ENCODE data around the gene RIIAD1. TPM values are rescaled to one million over a fixed set of nuclear protein-coding genes. Genes with fewer than 3 reads are reported as not detected.

RIIAD1 gene
- total RNA-seq, 1 experiment from 2014 or later = not detected

DNA sequence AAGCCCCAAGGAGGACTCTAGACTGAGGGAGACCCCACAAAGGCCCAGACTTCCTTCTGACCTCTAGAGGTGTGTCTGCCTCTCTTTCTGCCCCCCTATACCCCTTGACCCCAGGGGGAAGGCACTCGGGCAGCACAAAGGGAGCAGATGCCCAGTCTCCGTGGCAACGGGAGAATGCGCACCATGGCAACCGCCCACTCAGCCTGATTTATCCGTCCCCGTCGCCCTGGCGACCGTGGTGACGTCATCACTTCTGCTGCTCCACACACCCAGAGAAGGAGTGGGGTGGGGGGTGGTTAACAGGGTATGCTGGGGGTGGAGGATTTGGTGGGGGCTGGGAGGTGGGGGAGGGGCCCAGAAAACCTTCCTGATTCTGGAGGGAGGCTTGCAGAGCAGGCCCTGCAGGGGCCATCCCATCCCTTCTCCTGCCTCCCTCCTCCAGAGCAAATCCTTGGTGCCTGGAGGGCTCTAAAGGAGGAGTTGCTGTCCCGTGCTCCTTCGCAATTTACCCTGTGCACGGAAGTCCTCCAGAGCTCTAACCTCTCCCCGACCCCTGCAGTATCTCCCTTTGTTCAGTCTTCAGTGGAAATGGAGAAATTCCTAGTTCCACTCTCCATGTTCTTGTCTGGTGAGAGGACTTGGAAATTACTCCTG lies 11.0 kb upstream of the RIIAD1 start (continued):
- TF ChIP-seq, protein P1, sequence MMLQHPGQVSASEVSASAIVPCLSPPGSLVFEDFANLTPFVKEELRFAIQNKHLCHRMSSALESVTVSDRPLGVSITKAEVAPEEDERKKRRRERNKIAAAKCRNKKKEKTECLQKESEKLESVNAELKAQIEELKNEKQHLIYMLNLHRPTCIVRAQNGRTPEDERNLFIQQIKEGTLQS (CRISPR knock-in tag; conservative IDR thresholded peaks at IDR 0.05) = no peak
- TF ChIP-seq, protein P2, sequence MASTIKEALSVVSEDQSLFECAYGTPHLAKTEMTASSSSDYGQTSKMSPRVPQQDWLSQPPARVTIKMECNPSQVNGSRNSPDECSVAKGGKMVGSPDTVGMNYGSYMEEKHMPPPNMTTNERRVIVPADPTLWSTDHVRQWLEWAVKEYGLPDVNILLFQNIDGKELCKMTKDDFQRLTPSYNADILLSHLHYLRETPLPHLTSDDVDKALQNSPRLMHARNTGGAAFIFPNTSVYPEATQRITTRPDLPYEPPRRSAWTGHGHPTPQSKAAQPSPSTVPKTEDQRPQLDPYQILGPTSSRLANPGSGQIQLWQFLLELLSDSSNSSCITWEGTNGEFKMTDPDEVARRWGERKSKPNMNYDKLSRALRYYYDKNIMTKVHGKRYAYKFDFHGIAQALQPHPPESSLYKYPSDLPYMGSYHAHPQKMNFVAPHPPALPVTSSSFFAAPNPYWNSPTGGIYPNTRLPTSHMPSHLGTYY (CRISPR knock-in tag; IDR thresholded peaks at IDR 0.05) = no peak

DNA sequence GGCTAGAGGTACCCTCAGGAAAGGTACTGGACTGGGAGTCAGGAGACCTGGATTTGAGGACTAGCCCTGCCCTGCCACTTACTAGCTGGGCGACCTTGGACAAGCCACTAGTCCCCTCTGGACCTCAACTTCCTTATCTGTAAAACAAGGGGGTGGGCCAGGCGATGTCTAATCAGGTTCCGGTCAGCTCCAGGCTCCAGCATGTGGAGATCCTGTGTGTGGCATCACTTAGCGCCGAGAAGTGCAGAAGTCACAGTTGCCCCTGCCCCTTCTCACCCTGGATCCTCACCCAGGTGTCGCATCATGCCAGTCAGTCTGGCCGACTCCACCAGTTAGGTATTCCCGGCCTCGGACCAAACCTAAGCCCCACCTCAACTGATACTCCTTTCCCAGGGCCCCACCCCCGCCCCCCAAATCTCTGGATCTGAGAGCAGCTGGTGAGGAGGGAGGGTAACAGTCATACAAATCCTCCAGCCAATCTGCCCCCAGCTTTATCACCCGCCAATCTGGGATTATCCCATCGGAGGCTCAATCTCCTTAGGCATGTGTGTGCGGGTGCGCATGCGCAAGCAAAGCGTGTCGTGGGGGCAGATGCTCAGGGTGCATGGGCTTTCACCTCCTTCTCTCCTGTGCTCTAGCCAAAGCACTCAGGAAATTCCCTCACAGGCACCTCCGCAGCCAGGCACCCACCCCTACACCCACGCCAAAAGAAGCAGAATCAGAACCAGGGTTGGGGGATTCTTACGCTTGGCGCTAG lies 10.1 kb upstream of the RIIAD1 start:
- H3K27me3 Mint-ChIP-seq (ENCODE audit: low read depth) = peaks cover 13% of the 10 kb centered on the region
- H3K27ac Mint-ChIP-seq = no peak overlapping the region
- ChIA-PET CTCF (interaction anchor here (0.6 to 1.1 kb wide), 2 partner anchors 125 to 152 kb away, joined by 4 read pairs; no protein-coding TSS in a partner anchor), POLR2A (no interaction called here)
- H3K9me3 Mint-ChIP-seq = no peaks in the 10 kb centered on the region
- TF ChIP-seq HMGA2 (CRISPR knock-in tag; IDR thresholded peaks at IDR 0.05) (no peak), SOX15 (CRISPR knock-in tag; IDR thresholded peaks at IDR 0.05) (no peak), TEAD1 (CRISPR knock-in tag; IDR thresholded peaks at IDR 0.05) (no peak), RORB (CRISPR knock-in tag; IDR thresholded peaks at IDR 0.05) (no peak), TP53 (CRISPR knock-in tag; IDR thresholded peaks at IDR 0.05) (no peak), RELA (CRISPR knock-in tag; IDR thresholded peaks at IDR 0.05; ENCODE audit: borderline replicate concordance) (no peak), NR1H2 (CRISPR knock-in tag; IDR thresholded peaks at IDR 0.05) (no peak), FOXK1 (CRISPR knock-in tag; IDR thresholded peaks at IDR 0.05) (no peak), ZNF396 (CRISPR knock-in tag; IDR thresholded peaks at IDR 0.05; ENCODE audit: borderline replicate concordance) (no peak)
- TF ChIP-seq, protein P3, sequence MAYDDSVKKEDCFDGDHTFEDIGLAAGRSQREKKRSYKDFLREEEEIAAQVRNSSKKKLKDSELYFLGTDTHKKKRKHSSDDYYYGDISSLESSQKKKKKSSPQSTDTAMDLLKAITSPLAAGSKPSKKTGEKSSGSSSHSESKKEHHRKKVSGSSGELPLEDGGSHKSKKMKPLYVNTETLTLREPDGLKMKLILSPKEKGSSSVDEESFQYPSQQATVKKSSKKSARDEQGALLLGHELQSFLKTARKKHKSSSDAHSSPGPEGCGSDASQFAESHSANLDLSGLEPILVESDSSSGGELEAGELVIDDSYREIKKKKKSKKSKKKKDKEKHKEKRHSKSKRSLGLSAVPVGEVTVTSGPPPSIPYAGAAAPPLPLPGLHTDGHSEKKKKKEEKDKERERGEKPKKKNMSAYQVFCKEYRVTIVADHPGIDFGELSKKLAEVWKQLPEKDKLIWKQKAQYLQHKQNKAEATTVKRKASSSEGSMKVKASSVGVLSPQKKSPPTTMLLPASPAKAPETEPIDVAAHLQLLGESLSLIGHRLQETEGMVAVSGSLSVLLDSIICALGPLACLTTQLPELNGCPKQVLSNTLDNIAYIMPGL (CRISPR knock-in tag; IDR thresholded peaks at IDR 0.05) = no peak
- TF ChIP-seq, protein P1 (CRISPR knock-in tag; conservative IDR thresholded peaks at IDR 0.05) = no peak
- no peaks in the 10 kb centered on the region for H3K36me3 Mint-ChIP-seq
- no peak overlapping the region for H3K4me3 Mint-ChIP-seq
- no peak for DNase-seq (ENCODE audit: low spot score)
- H3K4me1 Mint-ChIP-seq = peaks cover 11% of the 10 kb centered on the region
- ATAC-seq = no peak

DNA sequence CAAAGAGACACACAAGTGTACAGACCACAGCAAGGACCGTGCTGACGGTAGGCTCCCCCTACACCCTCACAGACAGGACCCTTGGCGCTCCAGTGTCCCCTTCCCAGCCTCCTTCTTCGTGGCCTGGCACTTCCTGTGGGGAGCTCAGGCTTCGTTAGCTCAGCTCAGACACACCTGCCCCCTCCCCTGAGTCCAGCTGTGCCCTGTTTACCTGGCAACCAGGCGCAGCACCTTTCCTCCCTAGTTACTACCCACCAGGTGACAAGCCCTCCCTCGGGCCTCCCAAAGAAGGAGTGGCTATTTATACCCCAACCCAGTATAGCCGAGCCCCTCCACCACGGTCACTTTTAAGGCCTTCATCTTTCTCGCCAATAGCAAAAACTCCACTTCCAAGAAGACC lies 9.4 kb upstream of the RIIAD1 start:
- H3K9me3 Mint-ChIP-seq = no peaks in the 10 kb centered on the region
- no peak for DNase-seq (ENCODE audit: low spot score)
- POLR2A ChIA-PET = no interaction called here
- TF ChIP-seq, protein P2 (CRISPR knock-in tag; IDR thresholded peaks at IDR 0.05) = no peak
- TF ChIP-seq TCF7 (CRISPR knock-in tag; IDR thresholded peaks at IDR 0.05; ENCODE audit: low read depth) (no peak), JAZF1 (CRISPR knock-in tag; IDR thresholded peaks at IDR 0.05) (no peak), FOXK1 (CRISPR knock-in tag; IDR thresholded peaks at IDR 0.05) (no peak), ESRRA (CRISPR knock-in tag; IDR thresholded peaks at IDR 0.05; ENCODE audit: borderline replicate concordance) (no peak), CBFB (CRISPR knock-in tag; IDR thresholded peaks at IDR 0.05; ENCODE audit: low read depth) (no peak), NFATC4 (CRISPR knock-in tag; IDR thresholded peaks at IDR 0.05) (no peak)
- TF ChIP-seq, protein P4, sequence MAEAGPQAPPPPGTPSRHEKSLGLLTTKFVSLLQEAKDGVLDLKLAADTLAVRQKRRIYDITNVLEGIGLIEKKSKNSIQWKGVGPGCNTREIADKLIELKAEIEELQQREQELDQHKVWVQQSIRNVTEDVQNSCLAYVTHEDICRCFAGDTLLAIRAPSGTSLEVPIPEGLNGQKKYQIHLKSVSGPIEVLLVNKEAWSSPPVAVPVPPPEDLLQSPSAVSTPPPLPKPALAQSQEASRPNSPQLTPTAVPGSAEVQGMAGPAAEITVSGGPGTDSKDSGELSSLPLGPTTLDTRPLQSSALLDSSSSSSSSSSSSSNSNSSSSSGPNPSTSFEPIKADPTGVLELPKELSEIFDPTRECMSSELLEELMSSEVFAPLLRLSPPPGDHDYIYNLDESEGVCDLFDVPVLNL (CRISPR knock-in tag; IDR thresholded peaks at IDR 0.05; ENCODE audit: borderline replicate concordance, low read depth) = no peak
- TF ChIP-seq, protein P5, sequence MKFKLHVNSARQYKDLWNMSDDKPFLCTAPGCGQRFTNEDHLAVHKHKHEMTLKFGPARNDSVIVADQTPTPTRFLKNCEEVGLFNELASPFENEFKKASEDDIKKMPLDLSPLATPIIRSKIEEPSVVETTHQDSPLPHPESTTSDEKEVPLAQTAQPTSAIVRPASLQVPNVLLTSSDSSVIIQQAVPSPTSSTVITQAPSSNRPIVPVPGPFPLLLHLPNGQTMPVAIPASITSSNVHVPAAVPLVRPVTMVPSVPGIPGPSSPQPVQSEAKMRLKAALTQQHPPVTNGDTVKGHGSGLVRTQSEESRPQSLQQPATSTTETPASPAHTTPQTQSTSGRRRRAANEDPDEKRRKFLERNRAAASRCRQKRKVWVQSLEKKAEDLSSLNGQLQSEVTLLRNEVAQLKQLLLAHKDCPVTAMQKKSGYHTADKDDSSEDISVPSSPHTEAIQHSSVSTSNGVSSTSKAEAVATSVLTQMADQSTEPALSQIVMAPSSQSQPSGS (CRISPR knock-in tag; IDR thresholded peaks at IDR 0.05; ENCODE audit: borderline replicate concordance, low read depth) = no peak
- ATAC-seq = no peak
- H3K36me3 Mint-ChIP-seq = no peaks in the 10 kb centered on the region
- H3K27ac Mint-ChIP-seq = no peak overlapping the region
- peaks cover 15% of the 10 kb centered on the region for H3K27me3 Mint-ChIP-seq (ENCODE audit: low read depth)
- H3K4me3 Mint-ChIP-seq = no peak overlapping the region
- CTCF ChIA-PET = interaction anchor here (0.6 to 1.1 kb wide), 2 partner anchors 9 to 125 kb away, joined by 3 to 4 read pairs; partner anchors contain the start of gene RIIAD1
- H3K4me1 Mint-ChIP-seq = peaks cover 14% of the 10 kb centered on the region
